GM10847 (cell line): ENCODE data around the gene CHIC2.
A peak's percentile ranks its signal among the peaks of the same experiment; 100 is the strongest.

Source experiments
- POLR2A ChIP-seq: IDR thresholded peaks from 2 replicates; pipeline ENCODE4 v1.6.1; 2011; ENCODE audit not compliant: insufficient read length; ENCODE audit errors: extremely low read depth

CHIC2 gene

DNA sequence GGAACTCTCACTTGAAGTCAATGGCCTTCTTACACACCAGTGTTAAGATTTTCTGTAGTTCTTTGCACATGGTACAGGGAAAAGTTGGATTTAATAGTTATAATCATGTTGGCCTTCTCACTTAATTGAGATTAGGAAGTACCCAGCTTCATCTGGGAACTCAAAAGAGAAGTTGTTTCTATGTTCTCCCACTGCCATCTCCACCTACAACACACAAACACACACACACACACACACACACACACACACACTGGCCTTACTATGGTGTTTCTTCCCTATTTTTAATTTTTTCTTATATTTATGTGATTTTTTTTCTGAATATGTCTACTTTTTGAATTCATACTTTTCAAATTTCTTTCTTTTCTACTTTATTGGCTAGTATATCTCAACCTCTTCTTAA, 10.0 kb upstream of the CHIC2 start:
- TF ChIP-seq POLR2A = no peak

DNA sequence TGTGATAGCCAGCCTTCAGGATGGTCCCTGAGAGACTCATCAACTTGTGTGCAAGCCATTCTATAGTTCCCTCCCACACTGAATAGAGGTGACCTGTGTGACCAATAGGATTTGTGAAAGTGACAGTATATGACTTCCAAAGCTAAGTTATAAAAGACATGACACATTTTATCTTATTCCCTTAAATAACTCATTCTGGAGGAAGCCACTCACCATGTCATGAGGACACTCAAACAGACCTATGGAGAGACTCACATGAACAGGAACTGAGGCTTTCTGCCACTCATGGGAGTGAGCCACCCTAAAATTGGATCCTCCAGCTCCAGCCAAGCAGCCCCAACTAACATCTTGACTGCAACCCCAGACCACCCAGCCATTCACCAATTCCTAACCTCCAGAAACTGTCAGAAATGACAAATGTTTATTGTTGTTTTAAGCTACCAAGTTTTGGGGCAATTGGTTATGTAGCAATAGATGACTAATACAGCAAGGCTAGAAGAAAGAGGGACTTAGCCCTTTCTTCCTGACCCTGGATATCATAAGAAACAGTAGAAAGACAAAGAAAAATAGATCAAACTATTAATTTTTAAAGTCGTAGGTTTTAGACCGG, 9.0 kb upstream of the CHIC2 start:
- no peak for TF ChIP-seq POLR2A

DNA sequence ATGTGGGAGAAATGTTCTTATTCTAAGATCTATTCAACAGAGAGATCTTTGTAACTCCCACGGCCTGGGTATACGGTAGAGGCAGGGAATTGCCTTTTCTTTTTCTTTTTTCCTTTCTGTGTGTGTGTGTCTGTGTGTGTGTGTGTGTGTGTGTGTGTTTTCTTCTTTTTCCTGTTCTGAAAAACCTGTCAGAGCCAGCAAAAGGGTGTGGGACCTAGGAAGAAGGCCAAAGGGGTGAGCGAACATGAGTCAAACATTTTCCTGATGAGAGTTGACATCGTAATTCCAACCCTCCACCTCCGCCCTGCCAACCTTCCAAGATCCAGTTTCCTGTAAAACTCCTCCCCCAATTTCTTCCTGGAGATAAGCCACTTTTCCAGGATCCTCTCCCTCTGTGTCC, 2.8 kb upstream of the CHIC2 start:
- TF ChIP-seq POLR2A = no peak

DNA sequence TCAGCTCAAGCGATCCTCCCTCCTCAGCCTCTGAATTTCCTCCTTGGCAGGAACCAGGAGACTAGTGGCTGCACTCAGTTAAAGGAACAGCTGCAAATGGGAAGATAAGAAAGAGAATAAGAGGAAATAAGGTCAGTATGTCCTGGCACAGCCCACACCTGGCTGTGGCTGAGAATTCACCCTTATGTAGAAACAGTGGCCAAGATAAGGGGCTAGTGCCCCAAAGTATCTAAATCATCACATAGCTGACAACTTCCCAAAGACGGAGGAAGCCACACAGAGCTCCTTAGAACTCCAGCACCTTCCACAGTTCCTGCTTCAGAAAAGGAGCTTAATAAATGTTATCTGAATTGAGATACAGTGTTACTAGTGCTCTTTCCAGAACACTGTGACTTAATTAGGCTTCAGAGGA, 2.3 kb upstream of the CHIC2 start:
- no peak for TF ChIP-seq POLR2A

DNA sequence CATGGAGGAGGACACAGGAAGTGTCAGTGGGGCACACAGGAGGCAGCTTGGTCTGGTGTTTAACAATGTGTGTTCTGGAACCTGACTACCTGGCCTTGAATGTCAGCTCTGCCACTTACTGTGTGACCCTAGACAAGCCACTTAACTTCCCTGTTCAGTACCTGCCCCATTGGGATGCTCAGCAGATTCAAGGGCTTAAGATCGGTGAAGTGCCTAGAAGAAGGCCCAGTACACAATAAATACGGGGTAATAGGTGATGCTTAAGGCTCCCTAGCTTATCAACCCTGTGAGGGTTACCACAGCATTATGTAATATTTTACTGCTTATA, 1.6 kb upstream of the CHIC2 start:
- TF ChIP-seq POLR2A = no peak

DNA sequence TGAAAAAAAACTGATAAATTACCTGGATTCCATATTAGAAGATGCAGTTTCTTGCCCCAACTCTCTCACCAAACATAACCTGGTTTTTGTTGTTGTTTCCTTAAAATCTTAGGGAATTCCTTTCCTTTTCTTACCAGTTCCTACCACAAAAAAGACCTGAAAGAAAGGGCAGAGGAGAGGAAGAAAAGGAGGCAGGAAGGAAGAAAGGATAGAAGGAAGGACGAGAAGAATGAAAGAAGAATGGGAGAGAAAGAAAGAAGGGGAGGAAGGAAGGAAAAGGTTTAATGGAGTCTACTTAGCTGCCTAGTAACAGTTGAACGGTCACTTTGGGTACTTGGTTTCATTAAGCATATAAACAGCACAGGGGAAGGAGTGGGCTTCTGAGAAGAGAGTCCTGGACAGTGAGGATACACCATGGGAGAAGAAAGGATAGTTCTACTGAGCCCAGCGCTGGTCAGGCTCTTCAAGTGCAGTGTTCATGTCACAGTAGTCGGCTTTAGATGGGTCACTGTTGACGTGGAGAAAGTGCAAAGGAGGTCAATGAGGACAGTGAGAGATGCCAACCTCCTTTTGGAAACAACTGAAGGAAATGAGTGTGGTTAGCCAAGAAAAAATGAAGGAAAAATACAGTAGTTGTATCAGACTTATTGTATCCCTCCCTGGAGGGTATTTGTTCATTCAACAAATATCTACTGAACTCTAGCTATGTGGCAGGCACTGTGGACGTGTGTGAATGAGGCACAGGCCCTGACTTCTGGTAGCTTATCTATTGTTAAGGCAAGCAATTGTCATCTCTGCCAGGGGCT, 1.1 kb upstream of the CHIC2 start:
- no peak for TF ChIP-seq POLR2A

DNA sequence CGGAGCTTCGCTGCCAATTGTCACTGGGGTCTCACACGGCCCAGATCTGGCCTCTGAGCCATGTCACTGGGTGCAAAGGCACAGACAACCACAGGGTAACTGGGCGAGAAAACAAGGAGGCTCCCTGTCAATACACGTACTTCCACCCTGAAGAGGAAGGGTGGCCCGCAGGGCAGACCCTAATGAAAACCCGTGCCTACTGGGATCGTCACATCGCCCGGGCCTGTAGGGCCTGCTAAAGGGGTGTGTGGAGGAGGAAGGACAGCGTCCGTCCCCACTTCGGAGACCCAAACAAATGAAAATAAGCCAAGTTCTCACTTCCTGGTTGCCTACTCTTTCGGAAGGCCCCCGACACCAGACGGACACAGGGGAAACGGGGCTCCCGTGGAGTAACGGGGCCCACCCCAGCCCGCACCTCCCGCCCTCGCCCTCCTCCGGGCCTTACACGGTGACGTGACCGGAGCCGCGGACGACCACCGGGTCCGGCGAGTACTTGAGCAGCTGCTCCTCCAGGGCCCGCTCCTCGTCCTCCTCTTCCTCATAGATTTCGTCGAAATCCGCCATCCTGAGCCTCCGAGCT, 578 bp downstream of the CHIC2 start:
- peak; percentile 14 for TF ChIP-seq POLR2A

DNA sequence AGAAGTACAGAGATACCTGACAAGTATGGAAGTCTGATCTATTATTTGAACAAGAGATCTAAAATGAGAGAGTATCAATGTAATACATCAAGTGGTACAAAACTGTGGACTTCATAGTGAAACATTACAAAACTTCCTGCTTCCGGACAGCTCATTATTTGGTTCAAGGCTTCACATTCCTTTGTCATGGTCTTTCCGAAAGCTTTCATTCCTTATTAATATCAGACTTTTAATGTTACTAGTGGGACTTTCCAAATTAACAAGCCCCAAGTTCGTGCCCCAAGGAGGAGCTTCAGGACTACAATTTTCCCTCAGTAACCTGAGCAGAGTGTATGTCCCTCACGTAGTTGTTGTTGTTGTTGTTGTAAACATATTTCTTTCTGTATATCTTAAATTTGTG, 1.2 kb downstream of the CHIC2 start:
- no peak for TF ChIP-seq POLR2A

DNA sequence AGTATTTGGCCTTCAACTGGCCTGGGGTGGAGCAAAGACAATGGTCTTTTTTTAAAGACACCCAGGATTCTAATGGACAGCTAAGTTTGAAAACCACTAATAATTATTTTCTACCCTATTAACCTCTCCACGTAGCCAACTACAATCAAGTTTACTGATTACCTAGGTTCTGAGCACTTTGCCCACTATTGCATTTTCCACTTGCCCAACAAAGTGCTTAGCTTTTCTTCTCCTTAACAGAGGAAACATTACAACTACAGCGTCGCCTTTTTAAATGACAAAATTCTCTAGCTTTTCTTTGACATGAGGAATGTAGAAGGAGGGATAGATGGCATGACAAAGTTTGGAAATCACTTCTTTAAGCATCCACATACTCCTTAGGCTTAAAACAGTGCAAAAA, 2.0 kb downstream of the CHIC2 start:
- no peak for TF ChIP-seq POLR2A

DNA sequence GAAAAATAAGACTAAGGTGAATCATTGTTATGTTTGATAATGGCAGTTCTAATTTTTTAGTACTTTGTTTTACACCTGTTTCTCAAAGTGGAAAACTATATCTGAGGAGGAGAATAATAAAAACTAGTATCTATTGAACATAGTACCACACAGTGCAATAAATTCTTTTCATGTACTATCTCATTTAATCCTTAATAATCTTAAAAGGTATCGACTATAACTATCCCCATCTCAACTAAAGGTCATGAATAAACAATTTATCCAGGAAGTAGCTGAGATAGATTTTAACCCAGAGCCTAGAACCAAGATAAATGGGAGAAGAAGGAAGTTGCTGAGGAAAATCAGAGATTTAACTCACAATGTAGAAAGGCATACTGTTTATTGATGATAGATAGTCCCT, 2.5 kb downstream of the CHIC2 start:
- TF ChIP-seq POLR2A = no peak

DNA sequence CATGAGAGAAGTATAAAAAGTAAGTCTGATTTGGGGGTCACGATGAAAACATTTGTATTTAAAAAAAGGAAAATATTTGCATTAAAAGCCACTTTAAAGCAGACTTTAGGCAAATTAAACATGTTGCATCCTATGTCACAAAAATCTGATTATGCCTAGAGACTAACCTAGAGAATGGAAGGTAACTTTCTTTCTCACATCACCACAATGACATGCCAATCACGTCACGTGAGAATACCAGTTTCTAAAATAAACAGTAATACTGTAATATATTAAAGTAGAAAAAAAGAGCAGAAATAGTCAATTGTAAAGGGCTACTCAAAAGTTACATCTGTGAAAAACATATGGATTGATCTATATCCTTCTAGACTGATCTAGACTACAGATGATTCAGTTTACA, 3.3 kb downstream of the CHIC2 start:
- no peak for TF ChIP-seq POLR2A

DNA sequence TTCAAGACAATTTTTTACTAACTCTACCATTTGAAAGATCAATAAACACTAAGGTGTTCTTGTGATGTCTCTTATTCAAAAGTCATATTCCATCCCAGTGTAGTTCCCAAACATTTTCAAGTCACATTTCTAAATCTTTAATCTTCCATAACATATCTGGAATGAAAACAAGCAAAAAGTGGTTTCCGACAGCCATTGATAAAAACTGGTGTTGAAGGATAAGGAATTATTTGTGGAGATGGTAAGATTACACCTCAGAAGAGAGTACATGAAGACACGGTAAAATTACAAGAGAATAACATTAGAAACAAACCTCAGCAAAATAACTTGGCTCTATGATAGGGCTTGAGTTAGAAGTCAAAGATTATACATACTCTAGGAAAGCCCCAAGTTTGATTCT, 4.3 kb downstream of the CHIC2 start:
- no peak for TF ChIP-seq POLR2A

DNA sequence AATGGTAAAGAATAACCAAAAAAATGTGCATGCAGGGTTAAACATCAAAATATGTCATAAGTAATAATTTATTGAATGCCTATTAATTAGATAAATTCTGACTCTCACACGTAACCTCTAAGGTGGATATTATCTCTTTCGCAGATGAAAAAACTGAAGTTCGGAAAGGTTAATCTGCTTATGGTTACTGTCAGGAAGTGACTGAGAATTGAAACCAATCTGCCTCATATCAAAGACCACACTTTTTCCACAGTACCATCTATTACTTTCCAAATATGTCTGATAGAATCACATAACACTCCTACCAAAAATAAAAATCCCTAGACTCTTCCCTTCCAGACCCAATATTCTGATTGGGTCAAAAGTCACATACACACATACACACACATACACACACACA, 6.2 kb downstream of the CHIC2 start:
- no peak for TF ChIP-seq POLR2A

DNA sequence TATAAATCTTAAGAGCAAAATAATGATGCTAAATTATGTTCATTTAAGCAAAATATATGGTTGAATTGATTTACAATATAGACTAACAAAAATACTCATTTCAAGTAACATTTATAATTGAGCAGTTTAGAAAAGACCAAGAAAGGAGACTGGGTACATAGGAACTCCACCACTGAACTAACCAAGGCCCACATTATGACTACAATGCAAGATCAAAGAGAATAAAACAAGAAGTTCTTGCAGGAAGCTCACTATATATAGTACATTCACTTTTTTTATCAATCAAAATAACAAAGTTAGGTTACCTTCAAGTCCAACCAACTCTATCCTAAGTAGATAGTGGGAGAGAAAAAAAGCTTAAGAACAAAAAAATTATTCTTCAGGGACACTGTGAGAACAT, 8.0 kb downstream of the CHIC2 start:
- no peak for TF ChIP-seq POLR2A

DNA sequence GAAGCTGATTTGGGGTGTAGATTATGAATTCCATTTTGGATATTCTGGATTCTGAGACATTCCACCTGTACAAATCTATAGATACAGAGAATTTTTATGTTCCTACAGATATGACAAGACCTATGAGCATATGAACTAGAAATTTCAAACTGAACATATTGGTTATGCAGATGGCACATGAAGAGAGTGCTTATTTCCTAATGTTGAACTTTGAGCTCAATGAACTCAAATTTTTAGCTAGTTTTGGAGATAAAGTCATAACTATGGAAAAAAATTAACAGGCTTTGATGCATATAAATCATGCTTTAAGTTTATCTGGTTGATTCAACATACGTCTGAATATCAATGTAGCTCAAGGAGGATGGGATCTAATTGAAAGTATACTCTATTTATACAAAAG, 8.9 kb downstream of the CHIC2 start:
- no peak for TF ChIP-seq POLR2A

DNA sequence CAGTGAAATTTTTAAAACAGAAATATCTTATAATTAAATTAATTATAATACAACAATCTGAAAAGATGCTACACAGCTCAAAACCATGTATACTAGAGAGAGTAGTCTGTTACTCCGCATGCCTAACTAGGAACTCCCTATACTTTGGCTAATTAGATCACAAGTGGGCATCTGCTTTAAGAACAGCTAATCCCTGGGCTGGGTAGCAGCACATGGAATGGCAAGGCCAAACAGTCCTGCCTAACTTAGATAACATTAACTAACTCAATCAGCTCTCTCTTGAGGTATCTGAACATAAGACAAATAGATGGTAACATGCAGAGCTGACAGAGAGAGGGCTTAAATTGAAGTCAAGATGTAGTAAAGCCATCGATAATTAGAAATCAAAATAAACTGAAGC, 9.9 kb downstream of the CHIC2 start:
- no peak for TF ChIP-seq POLR2A
